ENCODE results near the gene LYPD4. TPM values are rescaled to one million over a fixed set of nuclear protein-coding genes. Genes with fewer than 3 reads are reported as not detected.
"Not testable (repeated sequence)": the region's sequence is repeated elsewhere in the genome, so short reads cannot be mapped to it uniquely, and the experiment has no call there.

Gene LYPD4
- polyA plus RNA-seq, 1 donor (not counting 4 experiments of a cell fraction or from before 2014, with no cell fraction given) = not detected

DNA sequence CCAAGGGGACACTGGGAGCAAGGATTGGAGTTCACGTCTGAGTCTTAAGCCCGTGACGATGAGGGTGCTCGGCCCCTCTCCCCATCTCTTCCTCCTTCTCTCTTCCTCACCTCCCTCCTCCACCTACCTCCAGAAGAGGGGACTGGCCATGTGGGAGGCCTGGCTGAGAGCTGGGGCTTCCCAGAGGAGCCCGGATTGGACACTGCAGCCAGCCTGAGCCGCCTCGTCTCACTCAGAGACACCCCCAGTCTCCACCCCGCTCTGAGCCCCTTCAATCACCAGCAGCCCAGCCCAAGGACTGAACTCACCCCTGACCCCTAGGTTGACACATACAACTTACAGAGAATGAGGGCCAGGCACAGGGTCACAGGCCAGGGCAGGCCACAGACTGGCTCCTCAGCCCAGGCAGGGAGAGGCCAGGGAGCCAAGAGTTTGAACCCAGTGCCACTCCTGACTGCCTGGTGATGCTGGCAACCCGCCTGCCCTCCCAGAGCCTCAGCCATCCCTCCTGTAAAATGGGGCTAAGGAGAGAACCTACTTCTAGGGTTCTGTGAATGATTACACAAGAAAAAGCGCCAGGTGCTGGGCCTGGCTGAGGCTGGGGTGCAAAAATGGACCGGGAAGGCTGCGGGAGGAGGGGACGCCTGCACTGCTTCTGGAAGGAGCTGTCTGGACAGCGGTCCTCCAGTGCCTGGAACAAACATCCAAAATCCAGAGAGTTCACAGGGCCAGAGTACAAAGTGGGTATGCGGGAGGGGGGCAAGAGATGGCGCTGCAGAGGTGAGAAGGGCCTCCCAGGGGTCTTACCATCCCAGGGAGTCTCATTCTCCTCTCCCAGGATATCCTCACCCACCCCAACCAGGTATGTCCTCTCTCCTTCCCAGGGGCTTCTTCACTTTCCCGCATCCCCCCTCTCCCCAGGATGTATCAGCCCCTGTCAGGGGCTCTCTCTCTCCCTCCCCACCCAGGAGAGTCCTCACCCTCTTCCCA lies 33.7 kb upstream of the LYPD4 start:
- DNase-seq (ENCODE audit: low read depth, low spot score) (no peak), FAIRE-seq (no peak)
- Histone ChIP-seq H4K20me1 (ENCODE audit: control insufficient read depth, extremely low read depth, insufficient read depth, low read length) (no peaks in the 10 kb centered on the region), H3K4me1 (ENCODE audit: control insufficient read depth, extremely low read depth, insufficient read depth, low read length) (peaks cover 6% of the 10 kb centered on the region), H3K27me3 (ENCODE audit: control insufficient read depth, extremely low read depth, insufficient read depth, low read length) (peaks cover 5% of the 10 kb centered on the region), H3K36me3 (ENCODE audit: control insufficient read depth in 2 of 2, extremely low read depth in 1 of 2, insufficient read depth in 2 of 2, low read length in 2 of 2) (no peaks in the 10 kb centered on the region), H3K27ac (ENCODE audit: control insufficient read depth, insufficient read depth, low read length) (no peak overlapping the region), H2AFZ (ENCODE audit: control insufficient read depth, low read length) (no peak overlapping the region), H3K9ac (ENCODE audit: control insufficient read depth, extremely low read depth, insufficient read depth, low read length) (no peak overlapping the region), H3K4me3 (ENCODE audit: control insufficient read depth in 2 of 3, extremely low read depth in 1 of 3, insufficient read depth in 2 of 3, low read depth in 1 of 3, low read length in 3 of 3) (no peak overlapping the region), H3K9me3 (ENCODE audit: control insufficient read depth, low read depth, low read length) (no peaks in the 10 kb centered on the region), H3K4me2 (ENCODE audit: control insufficient read depth, extremely low read depth, insufficient read depth, low read depth, low read length) (no peak overlapping the region), H3K9me1 (ENCODE audit: control insufficient read depth, extremely low read depth, insufficient read depth, low read length) (no peaks in the 10 kb centered on the region), H3K79me2 (ENCODE audit: control insufficient read depth, insufficient read depth, low read length) (no peaks in the 10 kb centered on the region)
- no peak for TF ChIP-seq EZH2 (IDR thresholded peaks at IDR 0.05; ENCODE audit: low read length)
- TF ChIP-seq, protein P1, sequence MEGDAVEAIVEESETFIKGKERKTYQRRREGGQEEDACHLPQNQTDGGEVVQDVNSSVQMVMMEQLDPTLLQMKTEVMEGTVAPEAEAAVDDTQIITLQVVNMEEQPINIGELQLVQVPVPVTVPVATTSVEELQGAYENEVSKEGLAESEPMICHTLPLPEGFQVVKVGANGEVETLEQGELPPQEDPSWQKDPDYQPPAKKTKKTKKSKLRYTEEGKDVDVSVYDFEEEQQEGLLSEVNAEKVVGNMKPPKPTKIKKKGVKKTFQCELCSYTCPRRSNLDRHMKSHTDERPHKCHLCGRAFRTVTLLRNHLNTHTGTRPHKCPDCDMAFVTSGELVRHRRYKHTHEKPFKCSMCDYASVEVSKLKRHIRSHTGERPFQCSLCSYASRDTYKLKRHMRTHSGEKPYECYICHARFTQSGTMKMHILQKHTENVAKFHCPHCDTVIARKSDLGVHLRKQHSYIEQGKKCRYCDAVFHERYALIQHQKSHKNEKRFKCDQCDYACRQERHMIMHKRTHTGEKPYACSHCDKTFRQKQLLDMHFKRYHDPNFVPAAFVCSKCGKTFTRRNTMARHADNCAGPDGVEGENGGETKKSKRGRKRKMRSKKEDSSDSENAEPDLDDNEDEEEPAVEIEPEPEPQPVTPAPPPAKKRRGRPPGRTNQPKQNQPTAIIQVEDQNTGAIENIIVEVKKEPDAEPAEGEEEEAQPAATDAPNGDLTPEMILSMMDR (optimal IDR thresholded peaks at IDR 0.05 in 1 of 3, IDR thresholded peaks at IDR 0.05 in 1 of 3, conservative IDR thresholded peaks at IDR 0.05 in 1 of 3; ENCODE audit: extremely low read depth in 1 of 3, insufficient read depth in 2 of 3, low read length in 3 of 3) = no peak
- dilution Hi-C loops (cut with MboI; ENCODE audit: extremely low pct_ligation_motif_present, low sequenced_read_pairs) = no loop called here

DNA sequence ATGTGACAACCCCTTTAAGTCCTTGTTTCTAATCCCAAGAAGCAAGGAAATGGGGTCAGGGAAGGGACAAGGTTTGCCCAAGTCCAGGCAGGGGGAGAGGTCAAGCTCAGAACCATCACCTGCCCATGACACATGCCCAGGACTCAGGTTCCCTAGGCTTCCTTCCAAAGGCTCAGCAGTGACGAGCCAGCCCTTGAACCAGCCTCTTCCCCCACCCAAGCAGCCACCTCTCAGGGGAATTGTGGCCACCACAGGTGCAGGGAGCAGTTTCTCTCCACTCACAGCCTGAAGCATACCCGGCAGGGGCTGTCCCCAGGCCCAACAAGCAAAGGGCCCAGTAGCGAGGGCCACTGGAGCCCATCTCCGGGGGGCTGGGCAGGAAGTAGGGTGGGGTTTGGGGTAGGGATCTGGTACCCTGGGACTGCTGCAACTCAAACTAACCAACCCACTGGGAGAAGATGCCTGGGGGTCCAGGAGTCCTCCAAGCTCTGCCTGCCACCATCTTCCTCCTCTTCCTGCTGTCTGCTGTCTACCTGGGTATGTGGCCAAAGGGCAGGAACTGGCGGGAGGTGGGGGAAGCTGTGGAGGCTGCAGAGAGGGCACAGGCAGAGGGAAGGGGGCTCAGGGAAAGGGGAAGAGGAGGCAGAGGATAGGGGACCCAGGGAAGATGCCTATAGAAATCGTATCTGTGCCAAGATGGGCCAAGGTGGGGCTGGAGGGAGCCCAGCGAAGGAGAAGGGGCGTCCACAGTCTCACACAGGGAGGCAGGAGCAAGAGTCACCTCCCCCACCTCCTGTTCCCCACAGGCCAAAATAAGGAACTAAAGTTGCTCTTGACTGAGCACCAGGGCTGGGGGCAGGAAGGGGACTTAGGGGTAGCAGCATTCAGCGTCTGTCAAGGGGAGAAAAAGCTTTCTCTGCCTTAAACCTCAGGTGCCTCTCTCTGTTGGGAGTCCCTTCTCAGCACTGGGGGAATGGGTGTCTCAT lies 32.7 kb upstream of the LYPD4 start, which contains the start of gene CD79A:
Gene CD79A, plus strand, starts transcription at position 433 of the 986 bp plus-strand sequence. Its CDS starts 26 bp downstream, at position 459.
- H3K4me1 ChIP-seq (ENCODE audit: control insufficient read depth, extremely low read depth, insufficient read depth, low read length) = peaks cover 1% of the 10 kb centered on the region
- dilution Hi-C loops (cut with MboI; ENCODE audit: extremely low pct_ligation_motif_present, low sequenced_read_pairs) = no loop called here
- DNase-seq (ENCODE audit: low read depth, low spot score) (no peak), FAIRE-seq (no peak)
- no peak within 1 kb of the TSS for H3K27ac ChIP-seq (ENCODE audit: control insufficient read depth, insufficient read depth, low read length)
- no peak within 1 kb of the TSS for H2AFZ ChIP-seq (ENCODE audit: control insufficient read depth, low read length)
- no peak within 1 kb of the TSS for H3K4me3 ChIP-seq (ENCODE audit: control insufficient read depth in 2 of 3, extremely low read depth in 1 of 3, insufficient read depth in 2 of 3, low read depth in 1 of 3, low read length in 3 of 3)
- H3K9me1 ChIP-seq (ENCODE audit: control insufficient read depth, extremely low read depth, insufficient read depth, low read length) = no peaks in the 10 kb centered on the region
- H4K20me1 ChIP-seq (ENCODE audit: control insufficient read depth, extremely low read depth, insufficient read depth, low read length) = peaks cover 8% of the 10 kb centered on the region
- no peak for TF ChIP-seq EZH2 (IDR thresholded peaks at IDR 0.05; ENCODE audit: low read length)
- TF ChIP-seq, protein P1 (optimal IDR thresholded peaks at IDR 0.05 in 1 of 3, IDR thresholded peaks at IDR 0.05 in 1 of 3, conservative IDR thresholded peaks at IDR 0.05 in 1 of 3; ENCODE audit: extremely low read depth in 1 of 3, insufficient read depth in 2 of 3, low read length in 3 of 3) = no peak
- H3K36me3 ChIP-seq (ENCODE audit: control insufficient read depth in 2 of 2, extremely low read depth in 1 of 2, insufficient read depth in 2 of 2, low read length in 2 of 2) = no peaks in the 10 kb centered on the region
- H3K79me2 ChIP-seq (ENCODE audit: control insufficient read depth, insufficient read depth, low read length) = no peaks in the 10 kb centered on the region
- no peaks in the 10 kb centered on the region for H3K9me3 ChIP-seq (ENCODE audit: control insufficient read depth, low read depth, low read length)
- H3K27me3 ChIP-seq (ENCODE audit: control insufficient read depth, extremely low read depth, insufficient read depth, low read length) = peaks cover 5% of the 10 kb centered on the region
- H3K9ac ChIP-seq (ENCODE audit: control insufficient read depth, extremely low read depth, insufficient read depth, low read length) = no peak within 1 kb of the TSS
- no peak within 1 kb of the TSS for H3K4me2 ChIP-seq (ENCODE audit: control insufficient read depth, extremely low read depth, insufficient read depth, low read depth, low read length)

DNA sequence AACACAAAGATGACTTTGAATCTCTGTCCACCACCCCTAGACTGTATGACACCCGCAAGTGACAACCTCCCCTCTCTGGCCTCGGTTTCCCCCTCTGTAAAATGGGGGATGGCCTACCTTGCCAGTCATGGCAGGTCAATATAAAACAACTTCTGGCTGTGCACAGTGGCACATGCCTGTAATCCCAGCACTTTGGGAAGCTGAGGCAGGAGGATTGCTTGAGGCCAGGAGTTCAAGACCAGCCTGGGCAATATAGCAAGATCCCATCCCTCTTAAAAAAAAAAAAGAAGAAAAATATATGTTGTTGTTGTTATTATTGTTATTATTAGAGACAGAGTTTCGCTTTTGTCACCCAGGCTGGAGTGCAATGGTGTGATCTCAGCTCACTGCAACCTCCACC lies 31.5 kb upstream of the LYPD4 start:
- H3K4me3 ChIP-seq (ENCODE audit: control insufficient read depth in 2 of 3, extremely low read depth in 1 of 3, insufficient read depth in 2 of 3, low read depth in 1 of 3, low read length in 3 of 3); H3K27me3 ChIP-seq (ENCODE audit: control insufficient read depth, extremely low read depth, insufficient read depth, low read length); H3K9ac ChIP-seq (ENCODE audit: control insufficient read depth, extremely low read depth, insufficient read depth, low read length); H2AFZ ChIP-seq (ENCODE audit: control insufficient read depth, low read length); H3K79me2 ChIP-seq (ENCODE audit: control insufficient read depth, insufficient read depth, low read length); H3K36me3 ChIP-seq (ENCODE audit: control insufficient read depth in 2 of 2, extremely low read depth in 1 of 2, insufficient read depth in 2 of 2, low read length in 2 of 2); H3K4me2 ChIP-seq (ENCODE audit: control insufficient read depth, extremely low read depth, insufficient read depth, low read depth, low read length); H3K9me1 ChIP-seq (ENCODE audit: control insufficient read depth, extremely low read depth, insufficient read depth, low read length); H3K9me3 ChIP-seq (ENCODE audit: control insufficient read depth, low read depth, low read length); H3K27ac ChIP-seq (ENCODE audit: control insufficient read depth, insufficient read depth, low read length); H3K4me1 ChIP-seq (ENCODE audit: control insufficient read depth, extremely low read depth, insufficient read depth, low read length); dilution Hi-C loops (cut with MboI; ENCODE audit: extremely low pct_ligation_motif_present, low sequenced_read_pairs); FAIRE-seq; DNase-seq (ENCODE audit: low read depth, low spot score): not testable (repeated sequence)
- peaks cover 18% of the 10 kb centered on the region for H4K20me1 ChIP-seq (ENCODE audit: control insufficient read depth, extremely low read depth, insufficient read depth, low read length)
